Mesendoderm (in vitro differentiated cells): ENCODE data around the gene SNX15.

Experiments
- DNase-seq: peaks from one replicate; pipeline ENCODE4 v3.0.0; 2013
- H2AK5ac ChIP-seq: 2 replicates; pipeline ENCODE4 v1.6.1; 2013; ENCODE audit warnings: low read length, inconsistent platforms
- H2BK120ac ChIP-seq: 2 replicates; pipeline ENCODE4 v1.6.1; 2013; ENCODE audit warnings: low read depth, mild to moderate bottlenecking, low read length, moderate library complexity, mixed read lengths
- H2BK15ac ChIP-seq: replicated peaks from 2 replicates; pipeline ENCODE4 v1.6.1; 2013; ENCODE audit warnings: low read depth, mild to moderate bottlenecking, moderate library complexity
- H2BK5ac ChIP-seq: 2 replicates; pipeline ENCODE4 v1.6.1; 2013; ENCODE audit warnings: low read length, inconsistent platforms
- H3K18ac ChIP-seq: 2 replicates; pipeline ENCODE4 v1.6.1; 2013; ENCODE audit warnings: mild to moderate bottlenecking, low read length, mixed read lengths
- H3K23ac ChIP-seq: one replicate; pipeline ENCODE4 v1.6.1; 2013; ENCODE audit warnings: low read length
- H3K27ac ChIP-seq: 2 replicates; pipeline ENCODE4 v1.5.1; 2013; ENCODE audit warnings: low read depth, mild to moderate bottlenecking, inconsistent platforms, low read length, moderate library complexity
- H3K27me3 ChIP-seq: 2 replicates; pipeline ENCODE4 v1.6.1; 2013; ENCODE audit warnings: low read length, control low read depth, mild to moderate bottlenecking, inconsistent platforms; ENCODE audit not compliant: insufficient read depth, poor library complexity
- H3K36me3 ChIP-seq: 2 replicates; pipeline ENCODE4 v1.6.1; 2013; ENCODE audit warnings: low read length, inconsistent platforms; ENCODE audit not compliant: control insufficient read depth, insufficient read depth
- H3K4ac ChIP-seq: one replicate; pipeline ENCODE4 v1.6.1; 2013; ENCODE audit warnings: low read depth, mild to moderate bottlenecking, low read length, moderate library complexity
- H3K4me1 ChIP-seq: 2 replicates; pipeline ENCODE4 v1.6.1; 2013; ENCODE audit warnings: low read depth, low read length, inconsistent platforms; ENCODE audit not compliant: control insufficient read depth
- H3K4me2 ChIP-seq: 2 replicates; pipeline ENCODE4 v1.6.1; 2013; ENCODE audit warnings: low read length
- H3K4me3 ChIP-seq: 2 replicates; pipeline ENCODE4 v1.5.1; 2013; ENCODE audit warnings: mild to moderate bottlenecking, low read length
- H3K56ac ChIP-seq: one replicate; pipeline ENCODE4 v1.6.1; 2013; ENCODE audit warnings: low read length
- H3K79me1 ChIP-seq: 2 replicates; pipeline ENCODE4 v1.6.1; 2013; ENCODE audit warnings: low read length, inconsistent platforms
- H3K79me2 ChIP-seq: 2 replicates; pipeline ENCODE4 v1.6.1; 2013; ENCODE audit warnings: mild to moderate bottlenecking, low read length; ENCODE audit not compliant: control insufficient read depth, insufficient read depth
- H3K9ac ChIP-seq: 2 replicates; pipeline ENCODE4 v1.6.1; 2013; ENCODE audit warnings: low read length, inconsistent platforms
- H4K5ac ChIP-seq: one replicate; pipeline ENCODE4 v1.6.1; 2013; ENCODE audit warnings: low read length
- H4K8ac ChIP-seq: one replicate; pipeline ENCODE4 v1.6.1; 2013; ENCODE audit warnings: low read depth, mild to moderate bottlenecking, control low read depth, low read length, moderate library complexity
- WGBS: extraction: QIAGEN DNeasy Blood & Tissue Kit; methylation state at CpG from one replicate; pipeline ENCODE4 v1.1.7; 2013; ENCODE audit warnings: low lambda C conversion rate, missing lambda C conversion rate; ENCODE audit not compliant: insufficient coverage; ENCODE audit errors: extremely low coverage; 5-methylcytosine and 5-hydroxymethylcytosine counted together

The SNX15 gene

DNA sequence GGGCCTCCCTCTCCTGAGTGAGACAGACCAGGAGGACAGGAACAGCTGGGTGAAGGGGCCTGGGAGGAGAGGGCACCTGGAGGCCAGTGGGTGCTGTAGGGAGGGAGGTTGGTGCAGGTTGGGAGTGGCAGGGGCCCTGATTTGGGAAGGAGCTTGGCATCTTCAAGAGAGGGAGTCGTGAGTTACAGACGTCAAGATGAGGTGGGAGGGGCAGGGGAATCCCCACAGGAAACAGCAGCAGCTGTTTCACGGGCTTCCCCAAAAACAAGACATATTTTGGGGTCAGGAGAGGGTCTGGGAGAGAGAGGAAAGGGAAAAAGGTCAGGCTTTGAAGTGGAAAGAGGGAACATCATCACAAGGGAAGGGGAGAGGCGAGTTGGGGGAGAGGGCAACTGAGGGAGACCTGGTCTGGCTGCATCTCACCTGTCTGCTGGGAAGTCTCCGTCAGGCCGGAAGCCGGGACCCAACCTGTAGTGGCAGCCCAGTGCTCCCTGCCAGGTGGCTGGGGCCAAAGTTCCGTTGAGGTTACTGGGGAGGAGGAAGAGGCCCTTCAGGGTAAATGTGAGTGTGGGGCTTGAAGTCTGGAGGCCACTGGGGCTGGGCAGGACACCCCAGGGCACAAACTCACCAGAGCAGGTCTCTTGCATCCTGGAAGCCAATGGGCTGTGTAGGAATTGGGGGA is 26.7 kb downstream of the SNX15 start:
- Histone ChIP-seq H3K4me3 (no peak overlapping the region), H3K4ac (no peak overlapping the region), H2BK5ac (no peak overlapping the region), H4K5ac (no peak overlapping the region), H3K27me3 (no peaks in the 10 kb centered on the region), H2BK15ac (no peak overlapping the region), H3K56ac (no peak overlapping the region), H3K79me1 (no peaks in the 10 kb centered on the region), H3K36me3 (no peaks in the 10 kb centered on the region), H2BK120ac (no peak overlapping the region), H3K27ac (no peak overlapping the region), H3K23ac (no peak overlapping the region), H3K9ac (no peak overlapping the region), H3K4me1 (no peaks in the 10 kb centered on the region), H4K8ac (no peak overlapping the region), H3K4me2 (no peak overlapping the region), H3K79me2 (no peaks in the 10 kb centered on the region), H2AK5ac (no peak overlapping the region), H3K18ac (no peak overlapping the region)
- WGBS = no CpG with 5 or more reads among the region's 8 CpGs
- no peak for DNase-seq

- Histone ChIP-seq H3K9ac (no peak overlapping the region), H4K8ac (no peak overlapping the region), H2BK15ac (no peak overlapping the region), H3K79me2 (no peaks in the 10 kb centered on the region), H4K5ac (no peak overlapping the region), H2BK120ac (no peak overlapping the region), H3K4me1 (no peaks in the 10 kb centered on the region), H3K4ac (no peak overlapping the region), H3K56ac (no peak overlapping the region), H3K79me1 (no peaks in the 10 kb centered on the region), H2BK5ac (no peak overlapping the region), H3K18ac (no peak overlapping the region), H3K4me2 (no peak overlapping the region), H2AK5ac (no peak overlapping the region), H3K4me3 (no peak overlapping the region), H3K27ac (no peak overlapping the region), H3K36me3 (no peaks in the 10 kb centered on the region), H3K23ac (no peak overlapping the region), H3K27me3 (no peaks in the 10 kb centered on the region)
- no CpG with 5 or more reads among the region's 1 CpG for WGBS
- DNase-seq = no peak
Measured at GRCh38 chr11:65055538-65055937, 28.3 kb downstream of the SNX15 start.

DNA sequence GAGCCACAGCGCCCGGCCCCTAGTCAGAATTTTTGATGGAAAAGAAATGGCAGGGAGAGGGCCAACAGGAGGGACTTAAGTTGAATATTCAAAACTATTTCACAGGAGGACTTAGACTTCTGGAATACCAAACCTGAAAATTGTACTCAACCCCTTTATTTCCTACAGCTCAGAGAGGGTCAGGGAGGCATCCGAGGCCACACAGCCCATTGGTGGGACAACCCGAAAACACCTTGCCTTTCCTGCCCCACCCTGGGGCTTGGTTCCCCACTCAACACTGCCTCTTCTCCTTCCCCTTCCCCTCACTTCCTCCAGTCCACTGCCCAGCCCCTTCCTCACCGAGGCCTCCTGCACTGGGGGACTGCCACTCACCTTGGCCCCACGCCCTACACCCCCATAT is 29.8 kb downstream of the SNX15 start:
- H3K36me3 ChIP-seq = no peaks in the 10 kb centered on the region
- H3K27me3 ChIP-seq = no peaks in the 10 kb centered on the region
- H2BK120ac ChIP-seq = no peak overlapping the region
- H4K5ac ChIP-seq = no peak overlapping the region
- no peak overlapping the region for H3K9ac ChIP-seq
- no peaks in the 10 kb centered on the region for H3K4me1 ChIP-seq
- H3K79me1 ChIP-seq = no peaks in the 10 kb centered on the region
- H3K27ac ChIP-seq = no peak overlapping the region
- H2BK5ac ChIP-seq = no peak overlapping the region
- no peak for DNase-seq
- H3K4me3 ChIP-seq = no peak overlapping the region
- no peak overlapping the region for H2BK15ac ChIP-seq
- WGBS = no CpG with 5 or more reads among the region's 6 CpGs
- no peak overlapping the region for H3K4ac ChIP-seq
- H3K79me2 ChIP-seq = no peaks in the 10 kb centered on the region
- H3K18ac ChIP-seq = no peak overlapping the region
- H3K56ac ChIP-seq = no peak overlapping the region
- no peak overlapping the region for H3K23ac ChIP-seq
- no peak overlapping the region for H3K4me2 ChIP-seq
- no peak overlapping the region for H4K8ac ChIP-seq
- no peak overlapping the region for H2AK5ac ChIP-seq

DNA sequence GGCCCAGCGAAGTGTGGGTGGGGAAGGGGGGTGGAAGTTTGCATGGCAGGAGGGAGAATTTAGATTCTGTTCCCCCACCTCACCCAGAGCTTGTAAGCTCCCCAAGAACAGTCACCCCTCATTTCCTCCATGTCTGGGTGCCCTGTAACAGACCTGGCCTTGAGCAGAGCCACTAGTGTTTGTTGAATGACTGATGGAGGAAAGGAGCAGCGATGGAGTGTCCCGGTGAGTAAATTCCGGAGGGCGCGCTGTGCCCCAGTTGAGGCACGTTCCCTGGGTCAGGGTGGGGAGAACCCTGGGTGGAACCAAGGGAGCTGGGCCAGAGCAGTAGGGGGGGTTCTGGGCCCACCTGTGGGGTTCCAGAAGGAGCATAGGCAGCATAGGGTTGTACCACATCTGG is 30.3 kb downstream of the SNX15 start:
- Histone ChIP-seq H3K23ac (no peak overlapping the region), H3K79me2 (no peaks in the 10 kb centered on the region)

DNA sequence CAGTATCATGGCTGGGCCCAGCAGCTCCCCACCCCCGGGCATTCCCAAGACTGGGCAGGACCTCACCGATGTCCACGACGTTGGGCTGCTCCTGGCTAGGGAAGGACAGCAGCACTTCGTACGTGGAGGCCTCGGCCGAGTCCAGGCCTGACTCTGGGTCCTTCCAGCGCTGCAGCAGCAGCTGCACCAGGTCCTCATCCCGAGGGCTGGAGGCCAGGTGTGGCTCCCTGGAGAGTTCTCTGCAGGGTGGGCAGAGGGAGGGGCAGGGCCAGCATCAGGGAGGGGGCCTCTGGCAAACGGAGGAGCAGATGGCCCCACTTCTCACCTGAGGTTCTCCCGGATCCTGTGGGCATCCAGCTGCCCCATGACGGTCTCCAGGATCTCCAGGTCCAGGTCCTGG is 30.8 kb downstream of the SNX15 start:
- H3K9ac ChIP-seq = no peak overlapping the region

More for the DNA sequence above, 30.3 kb downstream of the SNX15 start:
- H2BK5ac ChIP-seq = no peak overlapping the region
- H2BK120ac ChIP-seq = no peak overlapping the region
- H3K4me2 ChIP-seq = no peak overlapping the region
- H3K4ac ChIP-seq = no peak overlapping the region
- no peak overlapping the region for H4K8ac ChIP-seq
- no peaks in the 10 kb centered on the region for H3K4me1 ChIP-seq
- H3K79me1 ChIP-seq = no peaks in the 10 kb centered on the region
- no peaks in the 10 kb centered on the region for H3K27me3 ChIP-seq
- no peak overlapping the region for H3K4me3 ChIP-seq
- DNase-seq = no peak
- no peak overlapping the region for H2BK15ac ChIP-seq
- H3K56ac ChIP-seq = no peak overlapping the region
- WGBS = no CpG with 5 or more reads among the region's 7 CpGs
- H3K27ac ChIP-seq = no peak overlapping the region
- H3K18ac ChIP-seq = no peak overlapping the region
- no peak overlapping the region for H2AK5ac ChIP-seq
- no peaks in the 10 kb centered on the region for H3K36me3 ChIP-seq
- no peak overlapping the region for H4K5ac ChIP-seq
- H3K9ac ChIP-seq = no peak overlapping the region

More for the DNA sequence above, 30.8 kb downstream of the SNX15 start:
- no peaks in the 10 kb centered on the region for H3K4me1 ChIP-seq
- no peak overlapping the region for H3K4ac ChIP-seq
- H2AK5ac ChIP-seq = no peak overlapping the region
- H3K4me2 ChIP-seq = no peak overlapping the region
- H2BK120ac ChIP-seq = no peak overlapping the region
- no peak overlapping the region for H3K18ac ChIP-seq
- no peak overlapping the region for H3K23ac ChIP-seq
- H3K27ac ChIP-seq = no peak overlapping the region
- no peaks in the 10 kb centered on the region for H3K27me3 ChIP-seq
- no peaks in the 10 kb centered on the region for H3K36me3 ChIP-seq
- H3K79me1 ChIP-seq = no peaks in the 10 kb centered on the region
- DNase-seq = no peak
- H4K5ac ChIP-seq = no peak overlapping the region
- H4K8ac ChIP-seq = no peak overlapping the region
- no peak overlapping the region for H3K56ac ChIP-seq
- H3K4me3 ChIP-seq = no peak overlapping the region
- H2BK5ac ChIP-seq = no peak overlapping the region
- H3K79me2 ChIP-seq = no peaks in the 10 kb centered on the region
- H2BK15ac ChIP-seq = no peak overlapping the region
- WGBS = no CpG with 5 or more reads among the region's 13 CpGs
